ENCODE results near the gene RHBDD3.

DNA sequence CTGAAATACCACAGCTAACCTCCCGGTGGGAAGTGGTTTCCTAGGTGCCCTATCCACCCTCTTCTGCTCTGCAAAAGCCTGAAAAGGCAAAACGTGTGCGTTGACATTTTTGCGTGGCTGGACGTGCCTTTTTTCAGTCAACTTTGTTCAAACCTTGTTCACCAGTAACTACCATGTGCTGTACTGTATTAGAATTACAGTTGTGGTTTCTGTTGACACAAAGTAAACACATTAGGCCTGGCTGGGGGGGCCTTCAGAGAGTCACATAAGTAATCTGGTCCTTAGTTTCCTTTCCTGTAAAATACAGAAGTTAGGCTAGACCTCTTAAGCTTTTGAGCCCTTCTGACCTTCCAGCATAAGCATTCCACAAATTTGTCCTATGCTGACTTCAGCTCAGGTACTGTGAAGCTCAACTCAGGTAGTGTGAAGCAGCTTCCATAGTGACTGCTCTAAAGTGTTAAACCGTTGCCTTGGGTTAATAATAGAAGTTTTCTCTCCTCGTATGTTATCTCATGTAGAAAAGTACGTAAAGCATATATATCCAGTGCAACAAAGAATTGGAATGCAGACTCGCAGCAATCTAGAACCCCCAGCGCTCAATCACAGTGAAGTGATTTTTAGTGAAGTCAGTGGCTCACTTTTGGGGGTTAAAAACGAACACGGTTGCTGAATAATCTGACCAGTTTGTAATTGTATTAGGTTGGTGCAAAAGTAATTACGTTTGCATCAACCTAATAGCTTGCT is 2.1 kb upstream of the RHBDD3 start:
- no peak for TF ChIP-seq PPARA (CRISPR knock-in tag; IDR thresholded peaks at IDR 0.05; ENCODE audit: borderline replicate concordance)
- TF ChIP-seq, protein P1, sequence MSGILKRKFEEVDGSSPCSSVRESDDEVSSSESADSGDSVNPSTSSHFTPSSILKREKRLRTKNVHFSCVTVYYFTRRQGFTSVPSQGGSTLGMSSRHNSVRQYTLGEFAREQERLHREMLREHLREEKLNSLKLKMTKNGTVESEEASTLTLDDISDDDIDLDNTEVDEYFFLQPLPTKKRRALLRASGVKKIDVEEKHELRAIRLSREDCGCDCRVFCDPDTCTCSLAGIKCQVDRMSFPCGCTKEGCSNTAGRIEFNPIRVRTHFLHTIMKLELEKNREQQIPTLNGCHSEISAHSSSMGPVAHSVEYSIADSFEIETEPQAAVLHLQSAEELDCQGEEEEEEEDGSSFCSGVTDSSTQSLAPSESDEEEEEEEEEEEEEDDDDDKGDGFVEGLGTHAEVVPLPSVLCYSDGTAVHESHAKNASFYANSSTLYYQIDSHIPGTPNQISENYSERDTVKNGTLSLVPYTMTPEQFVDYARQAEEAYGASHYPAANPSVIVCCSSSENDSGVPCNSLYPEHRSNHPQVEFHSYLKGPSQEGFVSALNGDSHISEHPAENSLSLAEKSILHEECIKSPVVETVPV (CRISPR knock-in tag; IDR thresholded peaks at IDR 0.05), result no peak
- no peak for TF ChIP-seq ARNTL (CRISPR knock-in tag; IDR thresholded peaks at IDR 0.05; ENCODE audit: borderline replicate concordance, low read depth)
- TF ChIP-seq ZNF565 (CRISPR knock-in tag; conservative IDR thresholded peaks at IDR 0.05; ENCODE audit: low read depth), result no peak
- no peak for TF ChIP-seq ZNF8 (CRISPR knock-in tag; IDR thresholded peaks at IDR 0.05)
- TF ChIP-seq, protein P2, sequence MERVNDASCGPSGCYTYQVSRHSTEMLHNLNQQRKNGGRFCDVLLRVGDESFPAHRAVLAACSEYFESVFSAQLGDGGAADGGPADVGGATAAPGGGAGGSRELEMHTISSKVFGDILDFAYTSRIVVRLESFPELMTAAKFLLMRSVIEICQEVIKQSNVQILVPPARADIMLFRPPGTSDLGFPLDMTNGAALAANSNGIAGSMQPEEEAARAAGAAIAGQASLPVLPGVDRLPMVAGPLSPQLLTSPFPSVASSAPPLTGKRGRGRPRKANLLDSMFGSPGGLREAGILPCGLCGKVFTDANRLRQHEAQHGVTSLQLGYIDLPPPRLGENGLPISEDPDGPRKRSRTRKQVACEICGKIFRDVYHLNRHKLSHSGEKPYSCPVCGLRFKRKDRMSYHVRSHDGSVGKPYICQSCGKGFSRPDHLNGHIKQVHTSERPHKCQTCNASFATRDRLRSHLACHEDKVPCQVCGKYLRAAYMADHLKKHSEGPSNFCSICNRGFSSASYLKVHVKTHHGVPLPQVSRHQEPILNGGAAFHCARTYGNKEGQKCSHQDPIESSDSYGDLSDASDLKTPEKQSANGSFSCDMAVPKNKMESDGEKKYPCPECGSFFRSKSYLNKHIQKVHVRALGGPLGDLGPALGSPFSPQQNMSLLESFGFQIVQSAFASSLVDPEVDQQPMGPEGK (CRISPR knock-in tag; IDR thresholded peaks at IDR 0.05; ENCODE audit: borderline replicate concordance), result no peak
- no peak for TF ChIP-seq GLIS3 (CRISPR knock-in tag; IDR thresholded peaks at IDR 0.05)
- TF ChIP-seq ISL1 (CRISPR knock-in tag; IDR thresholded peaks at IDR 0.05), result no peak
- TF ChIP-seq ZNF70 (CRISPR knock-in tag; IDR thresholded peaks at IDR 0.05), result no peak
- TF ChIP-seq BACH2 (CRISPR knock-in tag; IDR thresholded peaks at IDR 0.05; ENCODE audit: borderline replicate concordance), result no peak
- no peak for TF ChIP-seq OSR1 (CRISPR knock-in tag; IDR thresholded peaks at IDR 0.05)
- TF ChIP-seq RARB (CRISPR knock-in tag; IDR thresholded peaks at IDR 0.05), result no peak
- TF ChIP-seq ZC3H10 (CRISPR knock-in tag; IDR thresholded peaks at IDR 0.05), result no peak
- TF ChIP-seq TOX (CRISPR knock-in tag; IDR thresholded peaks at IDR 0.05; ENCODE audit: borderline replicate concordance), result no peak

Measured in SK-N-SH treated with all-trans-retinoic acid at 6 μM for 48 hours (cell line).